Mesendoderm (in vitro differentiated cells): Measurements from ENCODE around the gene SVIL.

Experiments used
- DNase-seq: peaks from one replicate; pipeline ENCODE4 v3.0.0; 2013
- H2AK5ac ChIP-seq: 2 replicates; pipeline ENCODE4 v1.6.1; 2013; ENCODE audit warnings: low read length, inconsistent platforms
- H2BK120ac ChIP-seq: 2 replicates; pipeline ENCODE4 v1.6.1; 2013; ENCODE audit warnings: low read depth, mild to moderate bottlenecking, low read length, moderate library complexity, mixed read lengths
- H2BK15ac ChIP-seq: replicated peaks from 2 replicates; pipeline ENCODE4 v1.6.1; 2013; ENCODE audit warnings: low read depth, mild to moderate bottlenecking, moderate library complexity
- H2BK5ac ChIP-seq: 2 replicates; pipeline ENCODE4 v1.6.1; 2013; ENCODE audit warnings: low read length, inconsistent platforms
- H3K18ac ChIP-seq: 2 replicates; pipeline ENCODE4 v1.6.1; 2013; ENCODE audit warnings: mild to moderate bottlenecking, low read length, mixed read lengths
- H3K23ac ChIP-seq: one replicate; pipeline ENCODE4 v1.6.1; 2013; ENCODE audit warnings: low read length
- H3K27ac ChIP-seq: 2 replicates; pipeline ENCODE4 v1.5.1; 2013; ENCODE audit warnings: low read depth, mild to moderate bottlenecking, inconsistent platforms, low read length, moderate library complexity
- H3K27me3 ChIP-seq: 2 replicates; pipeline ENCODE4 v1.6.1; 2013; ENCODE audit warnings: low read length, control low read depth, mild to moderate bottlenecking, inconsistent platforms; ENCODE audit not compliant: insufficient read depth, poor library complexity
- H3K36me3 ChIP-seq: 2 replicates; pipeline ENCODE4 v1.6.1; 2013; ENCODE audit warnings: low read length, inconsistent platforms; ENCODE audit not compliant: control insufficient read depth, insufficient read depth
- H3K4ac ChIP-seq: one replicate; pipeline ENCODE4 v1.6.1; 2013; ENCODE audit warnings: low read depth, mild to moderate bottlenecking, low read length, moderate library complexity
- H3K4me1 ChIP-seq: 2 replicates; pipeline ENCODE4 v1.6.1; 2013; ENCODE audit warnings: low read depth, low read length, inconsistent platforms; ENCODE audit not compliant: control insufficient read depth
- H3K4me2 ChIP-seq: 2 replicates; pipeline ENCODE4 v1.6.1; 2013; ENCODE audit warnings: low read length
- H3K4me3 ChIP-seq: 2 replicates; pipeline ENCODE4 v1.5.1; 2013; ENCODE audit warnings: mild to moderate bottlenecking, low read length
- H3K56ac ChIP-seq: one replicate; pipeline ENCODE4 v1.6.1; 2013; ENCODE audit warnings: low read length
- H3K79me1 ChIP-seq: 2 replicates; pipeline ENCODE4 v1.6.1; 2013; ENCODE audit warnings: low read length, inconsistent platforms
- H3K79me2 ChIP-seq: 2 replicates; pipeline ENCODE4 v1.6.1; 2013; ENCODE audit warnings: mild to moderate bottlenecking, low read length; ENCODE audit not compliant: control insufficient read depth, insufficient read depth
- H3K9ac ChIP-seq: 2 replicates; pipeline ENCODE4 v1.6.1; 2013; ENCODE audit warnings: low read length, inconsistent platforms
- H4K5ac ChIP-seq: one replicate; pipeline ENCODE4 v1.6.1; 2013; ENCODE audit warnings: low read length
- H4K8ac ChIP-seq: one replicate; pipeline ENCODE4 v1.6.1; 2013; ENCODE audit warnings: low read depth, mild to moderate bottlenecking, control low read depth, low read length, moderate library complexity
- WGBS: extraction: QIAGEN DNeasy Blood & Tissue Kit; methylation state at CpG from one replicate; pipeline ENCODE4 v1.1.7; 2013; ENCODE audit warnings: low lambda C conversion rate, missing lambda C conversion rate; ENCODE audit not compliant: insufficient coverage; ENCODE audit errors: extremely low coverage; 5-methylcytosine and 5-hydroxymethylcytosine counted together

The SVIL gene

GRCh38 chr10:29546773-29547313, 87.9 kb downstream of the SVIL start:
- Histone ChIP-seq H2BK15ac (no peak overlapping the region), H2BK5ac (no peak overlapping the region), H3K56ac (no peak overlapping the region), H3K23ac (no peak overlapping the region), H3K79me2 (no peaks in the 10 kb centered on the region), H2BK120ac (no peak overlapping the region), H3K4ac (no peak overlapping the region), H3K18ac (no peak overlapping the region), H3K9ac (no peak overlapping the region), H3K36me3 (peaks cover 3% of the 10 kb centered on the region), H3K4me1 (peaks cover 2% of the 10 kb centered on the region), H4K5ac (no peak overlapping the region), H3K4me2 (no peak overlapping the region), H3K4me3 (no peak overlapping the region), H3K27me3 (no peaks in the 10 kb centered on the region), H4K8ac (no peak overlapping the region), H3K27ac (no peak overlapping the region), H3K79me1 (no peaks in the 10 kb centered on the region), H2AK5ac (no peak overlapping the region)
- WGBS, result no CpG with 5 or more reads among the region's 2 CpGs
- DNase-seq, result no peak

- no peak overlapping the region for H3K56ac ChIP-seq
Observed at GRCh38 chr10:29545122-29545521, 89.6 kb downstream of the SVIL start.

GRCh38 chr10:29543715-29544114, 91.1 kb downstream of the SVIL start:
- Histone ChIP-seq H4K5ac (no peak overlapping the region), H2BK120ac (no peak overlapping the region), H3K4ac (no peak overlapping the region), H3K4me3 (no peak overlapping the region), H3K23ac (no peak overlapping the region), H2BK15ac (no peak overlapping the region), H3K79me2 (no peaks in the 10 kb centered on the region), H3K9ac (no peak overlapping the region), H3K79me1 (no peaks in the 10 kb centered on the region), H2AK5ac (no peak overlapping the region), H3K18ac (no peak overlapping the region), H3K56ac (no peak overlapping the region), H3K4me1 (peaks cover 2% of the 10 kb centered on the region), H4K8ac (no peak overlapping the region), H3K27ac (no peak overlapping the region), H2BK5ac (no peak overlapping the region), H3K27me3 (no peaks in the 10 kb centered on the region), H3K36me3 (no peaks in the 10 kb centered on the region), H3K4me2 (no peak overlapping the region)
- DNase-seq, result no peak

More at GRCh38 chr10:29545122-29545521, 89.6 kb downstream of the SVIL start:
- Histone ChIP-seq H3K27me3 (no peaks in the 10 kb centered on the region), H3K4me2 (no peak overlapping the region), H2BK5ac (no peak overlapping the region), H3K79me1 (no peaks in the 10 kb centered on the region), H4K8ac (no peak overlapping the region), H2AK5ac (no peak overlapping the region), H3K36me3 (no peaks in the 10 kb centered on the region), H2BK120ac (no peak overlapping the region), H3K4me1 (peaks cover 2% of the 10 kb centered on the region), H3K9ac (no peak overlapping the region), H2BK15ac (no peak overlapping the region), H3K23ac (no peak overlapping the region), H3K27ac (no peak overlapping the region), H3K79me2 (no peaks in the 10 kb centered on the region), H3K4ac (no peak overlapping the region), H3K4me3 (no peak overlapping the region), H3K18ac (no peak overlapping the region), H4K5ac (no peak overlapping the region)
- no peak for DNase-seq
- no CpG with 5 or more reads among the region's 5 CpGs for WGBS

GRCh38 chr10:29542723-29543122, 92.0 kb downstream of the SVIL start:
- Histone ChIP-seq H3K23ac (no peak overlapping the region), H3K56ac (no peak overlapping the region), H2AK5ac (no peak overlapping the region), H3K27me3 (no peaks in the 10 kb centered on the region), H3K36me3 (no peaks in the 10 kb centered on the region), H3K79me2 (no peaks in the 10 kb centered on the region), H3K4me1 (peaks cover 2% of the 10 kb centered on the region), H3K4me2 (no peak overlapping the region), H3K18ac (no peak overlapping the region), H4K5ac (no peak overlapping the region), H3K4ac (no peak overlapping the region), H4K8ac (no peak overlapping the region), H2BK5ac (no peak overlapping the region), H3K9ac (no peak overlapping the region), H3K27ac (no peak overlapping the region), H2BK120ac (no peak overlapping the region), H3K79me1 (no peaks in the 10 kb centered on the region), H2BK15ac (no peak overlapping the region), H3K4me3 (no peak overlapping the region)
- no CpG with 5 or more reads among the region's 4 CpGs for WGBS
- no peak for DNase-seq

- H3K36me3 ChIP-seq, result no peaks in the 10 kb centered on the region
- H3K4me2 ChIP-seq, result no peak overlapping the region
- no peak overlapping the region for H3K9ac ChIP-seq
- no peak overlapping the region for H2BK120ac ChIP-seq
- no peaks in the 10 kb centered on the region for H3K79me2 ChIP-seq
- no CpG with 5 or more reads among the region's 15 CpGs for WGBS
- H3K56ac ChIP-seq, result no peak overlapping the region
- no peaks in the 10 kb centered on the region for H3K27me3 ChIP-seq
- H3K4me3 ChIP-seq, result no peak overlapping the region
- no peak overlapping the region for H3K27ac ChIP-seq
- H2AK5ac ChIP-seq, result no peak overlapping the region
- no peak overlapping the region for H4K8ac ChIP-seq
- no peak overlapping the region for H3K4ac ChIP-seq
- no peak overlapping the region for H4K5ac ChIP-seq
- no peak overlapping the region for H3K23ac ChIP-seq
- H3K4me1 ChIP-seq, result peaks cover 2% of the 10 kb centered on the region
- DNase-seq, result peak; percentile 37
- no peak overlapping the region for H2BK15ac ChIP-seq
- H2BK5ac ChIP-seq, result no peak overlapping the region
- no peaks in the 10 kb centered on the region for H3K79me1 ChIP-seq
- H3K18ac ChIP-seq, result no peak overlapping the region
Observed at GRCh38 chr10:29541422-29542210, 93.2 kb downstream of the SVIL start.

- WGBS, result no CpG with 5 or more reads among the region's 10 CpGs
- Histone ChIP-seq H4K8ac (no peak overlapping the region), H3K4me1 (peaks cover 2% of the 10 kb centered on the region), H2BK15ac (no peak overlapping the region), H3K36me3 (no peaks in the 10 kb centered on the region), H2BK120ac (no peak overlapping the region), H3K18ac (no peak overlapping the region), H3K4me3 (no peak overlapping the region), H3K56ac (no peak overlapping the region), H2BK5ac (no peak overlapping the region), H2AK5ac (no peak overlapping the region), H3K4me2 (no peak overlapping the region), H3K9ac (no peak overlapping the region), H3K27ac (no peak overlapping the region), H3K79me2 (no peaks in the 10 kb centered on the region), H4K5ac (no peak overlapping the region), H3K4ac (no peak overlapping the region), H3K79me1 (no peaks in the 10 kb centered on the region), H3K23ac (no peak overlapping the region), H3K27me3 (no peaks in the 10 kb centered on the region)
- DNase-seq, result no peak
Observed at GRCh38 chr10:29540016-29540415, 94.8 kb downstream of the SVIL start.
